Smooth muscle cell (in vitro differentiated cells): ENCODE measurements around the gene NCLN. TPM values are rescaled to one million over a fixed set of nuclear protein-coding genes. Genes with fewer than 3 reads are reported as not detected.
A peak's percentile ranks its signal among the peaks of the same experiment; 100 is the strongest.

Experiments
- DNase-seq: peaks from one replicate; lab custom pipeline; 2025; ENCODE audit not compliant: unreplicated experiment; lab: John Stamatoyannopoulos, UW
- H2AFZ ChIP-seq: fragments of 200-600 bp; sonication (generic); 2 replicates; pipeline ENCODE4 v1.6.0; 2016; ENCODE audit warnings: antibody characterized with exemption, low read depth, mild to moderate bottlenecking
- H3F3A ChIP-seq: fragments of 200-600 bp; sonication (generic); 2 replicates; pipeline ENCODE4 v1.6.0; 2017; ENCODE audit warnings: antibody characterized with exemption, low read depth
- H3K27ac ChIP-seq: fragments of 200-600 bp; sonication (generic); 2 replicates; pipeline ENCODE4 v1.5.1; 2016; ENCODE audit warnings: low read depth, mild to moderate bottlenecking
- H3K27me3 ChIP-seq: fragments of 200-600 bp; sonication (generic); 2 replicates; pipeline ENCODE4 v1.6.1; 2016; ENCODE audit warnings: low read depth, mild to moderate bottlenecking
- H3K36me3 ChIP-seq: fragments of 200-600 bp; sonication (generic); 2 replicates; pipeline ENCODE4 v1.5.1; 2016; ENCODE audit warnings: low read depth
- H3K4me1 ChIP-seq: fragments of 200-600 bp; sonication (generic); 2 replicates; pipeline ENCODE4 v1.5.1; 2016; ENCODE audit warnings: low read depth
- H3K4me2 ChIP-seq: fragments of 200-600 bp; sonication (generic); 2 replicates; pipeline ENCODE4 v1.6.0; 2016; ENCODE audit warnings: mild to moderate bottlenecking
- H3K4me3 ChIP-seq: fragments of 200-600 bp; sonication (generic); 2 replicates; pipeline ENCODE4 v1.5.1; 2016; ENCODE audit warnings: mild to moderate bottlenecking
- H3K79me2 ChIP-seq: fragments of 200-600 bp; sonication (generic); 2 replicates; pipeline ENCODE4 v1.6.0; 2016; ENCODE audit warnings: low read depth, mild to moderate bottlenecking
- H3K9ac ChIP-seq: fragments of 200-600 bp; sonication (generic); 2 replicates; pipeline ENCODE4 v1.6.0; 2016; ENCODE audit warnings: low read depth
- H3K9me3 ChIP-seq: fragments of 200-600 bp; sonication (generic); replicated peaks from 2 replicates; pipeline ENCODE4 v1.5.1; 2016; ENCODE audit warnings: low read depth
- H4K20me1 ChIP-seq: fragments of 200-600 bp; sonication (generic); 2 replicates; pipeline ENCODE4 v1.6.0; 2016; ENCODE audit warnings: low read depth
- WGBS: methylation state at CpG from one replicate; pipeline ENCODE4 v1.1.7; 2016; ENCODE audit warnings: low lambda C conversion rate; 5-methylcytosine and 5-hydroxymethylcytosine counted together
- polyA plus RNA-seq: library from polyadenylated mRNA; unstranded; fragments of >200 nt; fragmentation: Nextera tagmentation; extraction: Ambion mirVana; gene quantifications from 2 replicates; pipeline ENCODE4 v1.2.1, GENCODE V29; 2016
- total RNA-seq: library from RNA; depleted of rRNA; stranded (reverse); fragments of >200 nt; gene quantifications from 2 replicates; pipeline ENCODE4 v1.2.3, GENCODE V29; 2014
- TF ChIP-seq, protein P1 (sequence below): fragments of 200-600 bp; sonication (generic); IDR thresholded peaks from 2 replicates; pipeline ENCODE4 v1.5.1; 2017; ENCODE audit warnings: borderline replicate concordance, mild to moderate bottlenecking, antibody characterized with exemption; ENCODE audit not compliant: insufficient read depth, poor library complexity, severe bottlenecking

The NCLN gene
- total and polyA plus RNA-seq, 2 experiments from 2014 or later = 44.5 to 97.4 TPM

DNA sequence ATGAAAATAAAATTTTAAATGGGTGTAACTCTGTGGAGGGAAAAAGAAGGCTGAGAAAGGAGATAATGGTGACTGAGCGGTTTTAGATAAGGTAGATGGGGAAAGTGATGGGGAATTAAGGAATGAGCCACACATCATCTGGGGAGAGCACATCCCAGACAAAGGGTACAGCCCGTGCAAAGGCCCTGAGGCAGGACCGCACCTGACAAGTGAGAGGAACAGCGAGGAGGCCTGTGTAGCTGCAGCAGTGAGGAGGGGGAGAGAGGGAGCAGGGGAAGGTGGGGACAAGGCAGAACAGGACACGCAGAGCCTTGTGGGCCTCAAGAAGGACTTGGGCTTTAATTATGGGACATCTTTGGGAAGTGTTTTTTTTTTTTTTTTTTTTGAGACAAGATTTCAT lies 37.0 kb downstream of the NCLN start:
- WGBS = 91% methylated on average over 5 of the region's 5 CpGs
- no peaks in the 10 kb centered on the region for H3K9me3 ChIP-seq
- peaks cover 43% of the 10 kb centered on the region for H3K27me3 ChIP-seq
- no peaks in the 10 kb centered on the region for H3K4me1 ChIP-seq
- TF ChIP-seq, protein P1, sequence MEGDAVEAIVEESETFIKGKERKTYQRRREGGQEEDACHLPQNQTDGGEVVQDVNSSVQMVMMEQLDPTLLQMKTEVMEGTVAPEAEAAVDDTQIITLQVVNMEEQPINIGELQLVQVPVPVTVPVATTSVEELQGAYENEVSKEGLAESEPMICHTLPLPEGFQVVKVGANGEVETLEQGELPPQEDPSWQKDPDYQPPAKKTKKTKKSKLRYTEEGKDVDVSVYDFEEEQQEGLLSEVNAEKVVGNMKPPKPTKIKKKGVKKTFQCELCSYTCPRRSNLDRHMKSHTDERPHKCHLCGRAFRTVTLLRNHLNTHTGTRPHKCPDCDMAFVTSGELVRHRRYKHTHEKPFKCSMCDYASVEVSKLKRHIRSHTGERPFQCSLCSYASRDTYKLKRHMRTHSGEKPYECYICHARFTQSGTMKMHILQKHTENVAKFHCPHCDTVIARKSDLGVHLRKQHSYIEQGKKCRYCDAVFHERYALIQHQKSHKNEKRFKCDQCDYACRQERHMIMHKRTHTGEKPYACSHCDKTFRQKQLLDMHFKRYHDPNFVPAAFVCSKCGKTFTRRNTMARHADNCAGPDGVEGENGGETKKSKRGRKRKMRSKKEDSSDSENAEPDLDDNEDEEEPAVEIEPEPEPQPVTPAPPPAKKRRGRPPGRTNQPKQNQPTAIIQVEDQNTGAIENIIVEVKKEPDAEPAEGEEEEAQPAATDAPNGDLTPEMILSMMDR = no peak
- no peaks in the 10 kb centered on the region for H3K36me3 ChIP-seq
- H3K27ac ChIP-seq = no peak overlapping the region
- H3K4me3 ChIP-seq = no peak overlapping the region
- no peak for DNase-seq
- no peak overlapping the region for H3K9ac ChIP-seq
- no peaks in the 10 kb centered on the region for H3F3A ChIP-seq
- no peaks in the 10 kb centered on the region for H3K79me2 ChIP-seq
- no peak overlapping the region for H3K4me2 ChIP-seq
- H2AFZ ChIP-seq = no peak overlapping the region
- H4K20me1 ChIP-seq = no peaks in the 10 kb centered on the region

DNA sequence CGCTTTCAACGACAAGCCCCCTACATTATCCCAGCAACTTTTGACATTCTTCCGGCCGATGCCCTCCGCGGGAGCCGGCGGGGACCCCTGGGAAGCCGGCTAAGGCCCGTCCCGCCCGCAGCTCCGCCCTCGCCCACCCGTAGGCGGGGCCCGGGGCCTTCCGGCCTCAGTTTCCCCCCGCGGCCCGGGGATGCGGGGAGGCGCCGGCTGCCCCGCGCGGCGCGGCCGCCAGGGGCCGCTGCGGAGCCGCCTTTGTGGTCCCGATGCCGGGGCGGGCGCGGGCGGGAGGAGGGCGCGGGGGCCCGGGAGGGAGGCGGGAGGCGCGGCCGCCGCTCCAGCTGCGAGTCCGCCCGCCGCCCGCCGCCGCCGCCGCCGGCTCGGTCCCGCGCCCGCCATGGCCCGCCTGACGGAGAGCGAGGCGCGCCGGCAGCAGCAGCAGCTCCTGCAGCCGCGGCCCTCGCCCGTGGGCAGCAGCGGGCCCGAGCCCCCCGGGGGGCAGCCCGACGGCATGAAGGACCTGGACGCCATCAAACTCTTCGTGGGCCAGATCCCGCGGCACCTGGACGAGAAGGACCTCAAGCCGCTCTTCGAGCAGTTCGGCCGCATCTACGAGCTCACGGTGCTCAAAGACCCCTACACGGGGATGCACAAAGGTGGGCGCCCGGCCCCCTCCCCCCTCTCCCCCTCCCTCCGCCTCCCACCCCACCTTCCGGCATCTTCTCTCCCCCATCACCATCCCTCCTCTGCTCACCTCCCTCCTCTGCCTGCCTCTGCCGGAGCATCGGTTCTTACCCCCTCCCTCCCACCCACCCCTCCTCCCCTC lies 38.8 kb downstream of the NCLN start, which contains the start of gene CELF5:
CELF5 (plus strand) TSS at position 316 of the 823 bp plus-strand sequence; CDS start at position 395, 79 bp downstream.
- Histone ChIP-seq H3K27ac (no peak within 1 kb of the TSS), H3F3A (no peaks in the 10 kb centered on the region), H3K4me3 (no peak within 1 kb of the TSS), H3K4me1 (no peaks in the 10 kb centered on the region), H2AFZ (no peak within 1 kb of the TSS), H3K4me2 (peak within 1 kb of the TSS; percentile 68), H3K36me3 (no peaks in the 10 kb centered on the region), H3K9me3 (no peaks in the 10 kb centered on the region), H4K20me1 (no peaks in the 10 kb centered on the region), H3K9ac (no peak within 1 kb of the TSS), H3K27me3 (peaks cover 61% of the 10 kb centered on the region), H3K79me2 (no peaks in the 10 kb centered on the region)
- peak; percentile 3 for DNase-seq
- 6% methylated on average over 33 of the region's 94 CpGs for WGBS
- TF ChIP-seq, protein P1 = peak; percentile 59

DNA sequence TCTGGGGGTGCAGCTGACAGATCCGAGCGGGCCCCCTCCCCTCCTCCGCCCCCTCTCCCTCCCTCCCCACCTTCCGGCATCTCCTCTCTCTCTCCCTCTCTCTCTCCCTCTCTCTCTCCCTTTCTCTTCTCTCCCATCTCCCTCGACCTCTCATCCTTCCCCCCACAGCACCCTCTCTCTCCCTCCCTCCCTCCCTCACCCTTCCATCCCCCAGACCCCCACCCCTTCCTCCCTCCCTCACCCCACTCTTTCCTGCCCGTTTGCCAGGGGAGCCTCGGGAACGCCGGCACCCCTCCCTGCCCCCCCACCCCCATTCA lies 39.4 kb downstream of the NCLN start:
- no peak overlapping the region for H3K4me2 ChIP-seq
- TF ChIP-seq, protein P1 = no peak
- H3K27me3 ChIP-seq = peaks cover 66% of the 10 kb centered on the region
- no peak overlapping the region for H3K4me3 ChIP-seq
- H3K4me1 ChIP-seq = no peaks in the 10 kb centered on the region
- H3F3A ChIP-seq = no peaks in the 10 kb centered on the region
- H3K79me2 ChIP-seq = no peaks in the 10 kb centered on the region
- no peak overlapping the region for H3K9ac ChIP-seq
- no peaks in the 10 kb centered on the region for H4K20me1 ChIP-seq
- no CpG with 5 or more reads among the region's 9 CpGs for WGBS
- no peaks in the 10 kb centered on the region for H3K36me3 ChIP-seq
- no peak overlapping the region for H2AFZ ChIP-seq
- H3K9me3 ChIP-seq = no peaks in the 10 kb centered on the region
- no peak for DNase-seq
- no peak overlapping the region for H3K27ac ChIP-seq

DNA sequence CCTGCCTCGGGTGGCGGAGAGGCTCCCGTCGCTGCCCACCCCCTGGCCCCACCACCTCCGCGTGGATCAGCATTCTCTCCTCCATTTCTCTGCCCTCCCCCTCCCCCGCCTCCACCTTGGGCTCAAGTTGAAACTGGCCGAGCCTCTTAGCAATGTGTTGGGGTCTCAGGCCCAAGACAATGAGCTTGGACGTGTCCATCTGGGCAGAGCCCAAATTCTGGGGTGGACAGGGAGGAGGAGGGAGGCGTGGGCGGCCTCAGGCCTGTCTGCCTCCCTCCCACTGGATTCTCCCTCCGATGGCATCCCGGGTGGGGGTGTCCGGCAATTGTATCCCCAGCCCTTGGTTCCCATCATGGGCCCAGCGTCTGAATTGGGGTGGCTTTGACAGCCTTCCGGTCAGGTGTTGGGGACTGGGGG lies 40.0 kb downstream of the NCLN start:
- Histone ChIP-seq H4K20me1 (no peaks in the 10 kb centered on the region), H3K79me2 (no peaks in the 10 kb centered on the region), H3K9ac (no peak overlapping the region), H3K4me1 (no peaks in the 10 kb centered on the region), H3K9me3 (no peaks in the 10 kb centered on the region), H3K4me3 (no peak overlapping the region), H3K27ac (no peak overlapping the region), H3F3A (no peaks in the 10 kb centered on the region), H3K36me3 (no peaks in the 10 kb centered on the region), H3K27me3 (peaks cover 71% of the 10 kb centered on the region), H2AFZ (no peak overlapping the region), H3K4me2 (no peak overlapping the region)
- 50% methylated on average over 14 of the region's 16 CpGs for WGBS
- DNase-seq = no peak
- TF ChIP-seq, protein P1 = no peak
